ENCODE results near the gene TMEM175. TPM values are rescaled to one million over a fixed set of nuclear protein-coding genes. Genes with fewer than 3 reads are reported as not detected.

Gene TMEM175
- total and polyA plus RNA-seq, 9 of the 15 experiments (the other 6 are each of a cell fraction or from before 2014, with no cell fraction given), result 0.13 to 30.9 (median 9.4) TPM

GRCh38 chr4:887034-887763 is 45.1 kb upstream of the TMEM175 start:
- no peaks in the 10 kb centered on the region for H3K9me1 ChIP-seq (ENCODE audit: control insufficient read depth, insufficient read depth, low read length)
- ATAC-seq, result no peak
- no peaks in the 10 kb centered on the region for H3K27me3 ChIP-seq (ENCODE audit: control insufficient read depth in 2 of 2, insufficient read depth in 2 of 2, low read length in 2 of 2)
- DNase-seq (ENCODE audit: extremely low read depth in 1 of 4, low spot score in 3 of 4), result no peak
- peaks cover 0 to 14% of the 10 kb centered on the region in 2 experiments; a peak in 1 of 5 replicates for H3K4me1 ChIP-seq (replicated peaks in 1 of 2; ENCODE audit: control insufficient read depth in 2 of 2, insufficient read depth in 2 of 2, low read length in 2 of 2)
- WGBS (ENCODE audit: insufficient coverage, low coverage, missing lambda C conversion rate), result 97% methylated on average over 55 of the region's 63 CpGs
- no peaks in the 10 kb centered on the region for H3K79me2 ChIP-seq (ENCODE audit: control insufficient read depth, insufficient read depth, low read length)
- H3K27ac ChIP-seq (ENCODE audit: extremely low read depth, low read depth, low read length), result no peak overlapping the region
- FAIRE-seq, result no peak
- H4K20me1 ChIP-seq (replicated peaks; ENCODE audit: control insufficient read depth, insufficient read depth, low read length), result no peaks in the 10 kb centered on the region
- no peak overlapping the region for H2AFZ ChIP-seq (ENCODE audit: low read depth, low read length)
- ChIA-PET POLR2A (no interaction called here), CTCF (ENCODE audit: low intra/inter-chr PET ratio) (no interaction called here)
- BruUV-seq (replicated peaks), result no TSS peak
- H3K9me3 ChIP-seq (replicated peaks; ENCODE audit: control insufficient read depth, insufficient read depth, low read depth, low read length), result peaks cover 6% of the 10 kb centered on the region
- H3K4me3 ChIP-seq, result no peak overlapping the region
- in situ Hi-C loops (cut with MboI), result no loop called here
- H3K4me2 ChIP-seq (ENCODE audit: insufficient read depth, low read length), result no peak overlapping the region
- peaks cover 85% of the 10 kb centered on the region; the same call in 2 of the 3 replicates for H3K36me3 ChIP-seq (ENCODE audit: control insufficient read depth, insufficient read depth, low read length)
- no peak overlapping the region for H3K9ac ChIP-seq (ENCODE audit: insufficient read depth in 1 of 2, low read depth in 2 of 2, low read length in 2 of 2)
- intact Hi-C loops (cut with micrococcal nuclease), result no loop called here
- TF ChIP-seq TARDBP (IDR thresholded peaks at IDR 0.05) (peak; percentile 67; the same call in 1 of the 2 replicates), DPF2 (IDR thresholded peaks at IDR 0.05) (no peak), ARID4B (CRISPR knock-in tag; IDR thresholded peaks at IDR 0.05) (no peak), XRCC4 (IDR thresholded peaks at IDR 0.05; ENCODE audit: extremely low read depth, insufficient read depth, insufficient read length) (no peak), HDAC1 (IDR thresholded peaks at IDR 0.05) (no peak), ZHX1 (conservative IDR thresholded peaks at IDR 0.05; ENCODE audit: low read length) (no peak), MYNN (IDR thresholded peaks at IDR 0.05) (peak; percentile 13; the same call in 1 of the 2 replicates), MYNN (CRISPR knock-in tag; IDR thresholded peaks at IDR 0.05) (no peak), ZNF354B (CRISPR knock-in tag; IDR thresholded peaks at IDR 0.05) (no peak), PTRF (tag; IDR thresholded peaks at IDR 0.05) (no peak), SIN3B (IDR thresholded peaks at IDR 0.05; ENCODE audit: low read depth) (no peak), TEAD1 (CRISPR knock-in tag; IDR thresholded peaks at IDR 0.05) (no peak), MED1 (CRISPR knock-in tag; IDR thresholded peaks at IDR 0.05; ENCODE audit: borderline replicate concordance) (0 out of 2 replicates have a peak, but pooled peaks have one; percentile 50), HMGN3 (IDR thresholded peaks at IDR 0.05; ENCODE audit: borderline replicate concordance, extremely low read depth, insufficient read length, low read depth, low read length) (no peak), ZNF143 (CRISPR knock-in tag; IDR thresholded peaks at IDR 0.05) (no peak)

All from K562 (cell line).